Stomach smooth muscle (tissue), 2 donors: ENCODE results near the gene PDSS2.
"Not testable (repeated sequence)": the region's sequence is repeated elsewhere in the genome, so short reads cannot be mapped to it uniquely, and the experiment has no call there.

ENCODE experiments used
- H3K27ac ChIP-seq: one replicate; pipeline ENCODE4 v1.7.0; 2013; ENCODE audit warnings: mild to moderate bottlenecking, low read length, inconsistent platforms
- H3K27me3 ChIP-seq, 2 donors: one replicate each; pipeline ENCODE4 v1.7.0; 2013; ENCODE audit warnings: low read length in 2 of 2; ENCODE audit not compliant: insufficient read depth in 2 of 2, control insufficient read depth in 1 of 2
- H3K36me3 ChIP-seq, 2 donors: one replicate each; pipeline ENCODE4 v1.7.0; 2013; ENCODE audit warnings: low read length in 2 of 2; ENCODE audit not compliant: control insufficient read depth in 2 of 2, insufficient read depth in 2 of 2
- H3K4me1 ChIP-seq: one replicate; pipeline ENCODE4 v1.7.0; 2013; ENCODE audit warnings: low read length; ENCODE audit not compliant: control insufficient read depth, insufficient read depth
- H3K4me3 ChIP-seq, 2 donors: one replicate each; pipeline ENCODE4 v1.7.0; 2013; ENCODE audit warnings: low read length in 2 of 2
- H3K9ac ChIP-seq, 2 donors: one replicate each; pipeline ENCODE4 v1.7.0; 2013; ENCODE audit warnings: low read length in 2 of 2, mild to moderate bottlenecking in 1 of 2
- H3K9me3 ChIP-seq, 2 donors: one replicate each; pipeline ENCODE4 v1.7.0; 2013; ENCODE audit warnings: low read length in 2 of 2; ENCODE audit not compliant: control insufficient read depth in 2 of 2
- donor health status: healthy.
- donor health status: Pancreatic carcinoma.

Gene PDSS2

DNA sequence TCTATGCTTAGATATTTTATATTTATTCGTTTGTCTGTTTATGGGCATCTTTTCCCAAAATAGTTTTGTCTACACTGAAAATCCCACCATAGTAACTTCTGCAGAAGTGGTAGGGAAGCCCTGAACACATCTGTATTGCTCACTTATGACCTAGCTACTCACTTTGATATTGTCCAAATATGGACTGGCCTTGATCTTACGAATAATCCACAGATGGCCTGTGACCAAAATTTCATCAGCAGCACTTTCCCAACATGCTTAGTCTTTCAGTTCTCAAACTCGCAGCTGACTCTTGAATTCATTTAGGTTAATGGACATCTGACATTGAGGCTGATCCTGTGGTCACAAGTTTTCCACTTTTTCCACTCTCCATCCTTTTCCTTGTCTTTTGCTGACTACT, 263.2 kb downstream of the PDSS2 start:
- peaks cover 0 to 3% of the 10 kb centered on the region in 2 donors for H3K36me3 ChIP-seq
- no peaks in the 10 kb centered on the region for H3K9me3 ChIP-seq
- H3K9ac ChIP-seq: no peak overlapping the region
- H3K4me3 ChIP-seq: no peak overlapping the region
- H3K27me3 ChIP-seq: no peaks in the 10 kb centered on the region
- H3K27ac ChIP-seq: no peak overlapping the region
- H3K4me1 ChIP-seq: no peaks in the 10 kb centered on the region

DNA sequence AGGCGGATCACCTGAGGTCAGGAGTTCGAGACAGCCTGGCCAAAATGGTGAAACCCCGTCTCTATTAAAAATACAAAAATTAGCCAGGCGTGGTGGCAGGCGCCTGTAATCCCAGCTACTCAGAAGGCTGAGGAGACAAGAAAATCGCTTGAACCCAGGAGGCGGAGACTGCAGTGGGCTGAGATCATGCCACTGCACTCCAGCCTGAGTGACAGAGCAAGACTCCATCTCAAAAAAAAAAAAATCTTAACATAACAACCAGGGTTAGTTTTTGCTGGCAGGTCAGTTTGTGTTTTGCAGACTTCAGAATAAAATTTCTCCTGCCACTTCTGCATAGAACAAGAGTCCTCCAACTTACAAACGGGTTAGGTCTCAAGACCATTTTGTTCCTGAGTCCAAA, 264.6 kb downstream of the PDSS2 start:
- H3K27me3 ChIP-seq, H3K9ac ChIP-seq, H3K27ac ChIP-seq, H3K36me3 ChIP-seq, H3K4me1 ChIP-seq, H3K9me3 ChIP-seq, H3K4me3 ChIP-seq: not testable (repeated sequence)

DNA sequence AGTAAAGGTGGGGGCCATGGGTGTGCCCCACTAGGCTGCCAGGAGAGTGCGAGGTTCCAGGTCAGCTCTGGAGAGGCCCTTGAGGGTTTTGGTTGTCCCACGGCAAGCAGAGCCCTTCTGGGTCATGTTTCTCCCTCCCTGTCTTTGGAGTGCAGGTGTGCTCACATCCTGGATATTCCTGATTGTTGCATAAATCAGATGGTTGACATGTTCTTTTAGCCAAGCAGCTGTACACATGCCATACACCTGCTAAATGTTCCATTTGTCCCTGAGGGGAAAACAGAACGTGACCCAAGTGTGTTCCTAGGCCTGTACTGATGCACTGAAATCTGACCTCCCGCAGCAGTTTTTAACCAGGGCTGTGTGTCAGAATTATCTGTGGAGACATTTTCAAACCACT, 266.5 kb downstream of the PDSS2 start:
- Histone ChIP-seq H3K9me3 (no peaks in the 10 kb centered on the region), H3K27me3 (no peaks in the 10 kb centered on the region), H3K27ac (no peak overlapping the region), H3K4me3 (no peak overlapping the region), H3K4me1 (no peaks in the 10 kb centered on the region), H3K36me3 (peaks cover 0 to 3% of the 10 kb centered on the region in 2 donors), H3K9ac (no peak overlapping the region)

DNA sequence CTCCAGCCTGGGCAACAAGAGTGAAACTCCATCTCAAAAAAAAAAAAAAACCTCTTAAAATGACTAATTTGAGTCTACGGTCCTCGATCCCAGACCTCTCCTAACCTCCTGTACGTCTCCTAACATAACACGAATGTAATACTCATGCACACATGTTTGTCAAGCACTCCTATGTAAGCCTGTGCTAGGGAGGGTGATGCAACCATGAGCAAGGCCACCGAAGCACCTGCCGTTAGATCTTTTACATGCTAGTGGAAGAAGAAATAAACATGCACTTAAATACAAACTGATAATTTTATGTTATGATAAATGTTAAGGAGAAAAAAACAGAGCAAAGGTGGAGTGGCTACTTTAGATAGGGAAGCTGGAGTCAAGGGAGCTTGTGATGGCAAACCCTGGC, 271.7 kb downstream of the PDSS2 start:
- H3K9me3 ChIP-seq: no peaks in the 10 kb centered on the region
- H3K9ac ChIP-seq: no peak overlapping the region
- H3K27ac ChIP-seq: no peak overlapping the region
- H3K27me3 ChIP-seq: no peaks in the 10 kb centered on the region
- no peaks in the 10 kb centered on the region for H3K4me1 ChIP-seq
- no peak overlapping the region for H3K4me3 ChIP-seq
- H3K36me3 ChIP-seq: no peaks in the 10 kb centered on the region

DNA sequence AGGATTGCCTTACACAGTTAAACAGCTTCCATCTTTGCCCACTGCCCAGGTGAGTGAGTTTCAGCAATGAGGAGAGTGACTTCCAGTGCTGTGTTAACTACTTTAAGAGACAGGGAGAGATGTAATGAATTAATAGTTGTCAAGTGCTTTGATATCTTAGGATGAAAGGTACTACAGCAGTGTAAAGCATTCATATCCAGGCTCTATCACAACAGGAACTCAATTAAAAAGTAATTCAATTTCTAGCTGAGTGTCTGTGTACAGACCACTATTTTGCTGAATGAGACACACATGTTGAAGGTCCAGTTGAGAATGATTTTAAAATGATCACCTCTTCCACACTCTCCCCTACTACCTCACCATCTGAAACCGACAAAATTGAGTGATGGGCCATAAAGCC, 273.3 kb downstream of the PDSS2 start:
- Histone ChIP-seq H3K9me3 (no peaks in the 10 kb centered on the region), H3K27me3 (no peaks in the 10 kb centered on the region), H3K4me3 (no peak overlapping the region)

DNA sequence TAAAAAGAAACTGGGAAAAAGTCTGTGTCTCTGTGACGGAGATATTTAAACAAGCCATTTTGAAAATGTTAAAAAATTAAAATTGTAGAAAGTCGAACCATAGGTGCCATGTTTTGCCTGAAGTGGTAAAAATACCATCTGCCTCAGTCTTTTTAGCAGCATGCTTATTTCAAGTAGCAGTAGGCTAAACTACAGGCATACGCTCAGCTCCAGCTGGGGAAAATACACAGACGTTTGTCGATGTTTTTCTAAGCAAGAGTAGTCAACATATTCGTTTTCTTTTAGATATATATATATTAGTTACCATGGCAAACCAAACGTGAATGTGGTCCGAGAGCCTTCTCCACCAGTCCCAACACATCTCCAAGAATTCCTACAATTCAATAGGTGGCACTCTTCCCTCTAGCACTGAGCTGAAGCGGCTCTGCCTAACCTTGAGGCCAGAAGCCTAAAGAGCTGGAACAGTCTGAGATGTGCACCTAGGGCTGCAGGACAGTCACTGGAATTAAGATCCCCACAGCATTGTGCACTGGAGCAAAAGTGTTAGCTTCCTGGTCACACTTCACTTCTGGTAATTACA, 273.9 kb downstream of the PDSS2 start:
- Histone ChIP-seq H3K4me1 (no peaks in the 10 kb centered on the region), H3K4me3 (no peak overlapping the region), H3K9ac (no peak overlapping the region), H3K36me3 (no peaks in the 10 kb centered on the region), H3K27ac (no peak overlapping the region), H3K27me3 (no peaks in the 10 kb centered on the region), H3K9me3 (no peaks in the 10 kb centered on the region)

More for the DNA sequence above, 273.3 kb downstream of the PDSS2 start:
- Histone ChIP-seq H3K27ac (no peak overlapping the region), H3K9ac (no peak overlapping the region), H3K4me1 (no peaks in the 10 kb centered on the region), H3K36me3 (no peaks in the 10 kb centered on the region)

DNA sequence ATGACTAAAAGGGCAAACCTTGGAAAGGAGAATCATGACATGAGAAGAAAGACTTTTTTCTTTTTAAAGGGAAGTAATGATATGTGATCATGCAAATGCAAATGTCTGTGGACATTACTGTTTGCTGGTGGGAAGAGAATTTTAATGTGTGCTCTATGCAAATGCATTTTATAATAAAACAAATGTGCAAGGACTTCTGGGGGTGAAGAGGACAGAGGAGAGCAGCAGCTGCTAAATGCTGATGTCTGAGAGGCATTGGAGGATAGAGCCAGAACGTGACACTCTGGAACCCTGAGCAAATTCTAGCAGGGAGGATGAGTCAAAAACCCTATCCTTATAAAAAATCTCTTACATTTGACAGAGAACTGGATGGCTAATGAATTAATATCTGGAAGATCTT, 274.9 kb downstream of the PDSS2 start:
- Histone ChIP-seq H3K4me3 (no peak overlapping the region), H3K4me1 (no peaks in the 10 kb centered on the region), H3K9me3 (no peaks in the 10 kb centered on the region), H3K36me3 (no peaks in the 10 kb centered on the region), H3K27ac (no peak overlapping the region), H3K27me3 (no peaks in the 10 kb centered on the region), H3K9ac (no peak overlapping the region)

DNA sequence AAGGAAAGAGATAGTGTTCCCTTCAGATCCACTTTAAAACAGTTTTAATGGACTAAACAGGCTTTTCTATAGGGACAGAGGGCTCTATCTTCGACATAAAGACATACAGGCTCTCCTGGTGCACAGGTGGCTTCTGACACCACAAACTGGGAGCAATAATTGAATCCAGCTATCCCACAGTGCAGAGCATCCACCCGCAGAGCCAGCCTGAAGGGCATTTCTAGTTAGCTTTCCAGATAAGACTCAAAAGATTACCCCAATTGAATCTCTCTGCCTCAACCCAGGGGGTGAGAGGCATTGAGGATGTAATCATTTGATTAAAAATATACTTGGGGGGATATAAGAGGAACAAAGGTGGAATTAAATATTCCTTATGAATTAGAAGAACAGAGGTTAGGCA, 279.3 kb downstream of the PDSS2 start:
- no peaks in the 10 kb centered on the region for H3K27me3 ChIP-seq
- no peaks in the 10 kb centered on the region for H3K36me3 ChIP-seq
- no peak overlapping the region for H3K4me3 ChIP-seq
- H3K27ac ChIP-seq: no peak overlapping the region
- no peaks in the 10 kb centered on the region for H3K9me3 ChIP-seq
- no peak overlapping the region for H3K9ac ChIP-seq
- no peaks in the 10 kb centered on the region for H3K4me1 ChIP-seq

DNA sequence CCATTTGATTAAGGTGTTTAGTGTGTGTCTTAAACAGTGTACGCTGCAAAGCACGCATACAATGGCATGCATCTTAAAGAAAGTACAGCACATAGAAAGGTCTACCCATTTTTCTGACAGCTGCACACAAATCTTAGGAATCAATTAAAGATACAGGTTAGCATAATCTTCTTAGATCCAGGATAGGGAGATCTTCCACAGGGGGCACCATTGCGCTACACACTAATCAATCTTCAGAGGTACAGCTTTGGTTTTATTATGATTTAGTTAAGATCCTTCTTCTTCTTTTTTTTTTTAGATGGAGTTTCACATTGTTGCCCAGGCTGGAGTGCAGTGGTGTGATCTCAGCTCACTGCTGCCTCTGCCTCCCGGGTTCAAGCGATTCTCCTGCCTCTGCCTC, 280.4 kb downstream of the PDSS2 start:
- Histone ChIP-seq H3K36me3 (no peaks in the 10 kb centered on the region), H3K4me3 (no peak overlapping the region), H3K9me3 (no peaks in the 10 kb centered on the region), H3K27me3 (no peaks in the 10 kb centered on the region), H3K4me1 (no peaks in the 10 kb centered on the region), H3K9ac (no peak overlapping the region), H3K27ac (no peak overlapping the region)

DNA sequence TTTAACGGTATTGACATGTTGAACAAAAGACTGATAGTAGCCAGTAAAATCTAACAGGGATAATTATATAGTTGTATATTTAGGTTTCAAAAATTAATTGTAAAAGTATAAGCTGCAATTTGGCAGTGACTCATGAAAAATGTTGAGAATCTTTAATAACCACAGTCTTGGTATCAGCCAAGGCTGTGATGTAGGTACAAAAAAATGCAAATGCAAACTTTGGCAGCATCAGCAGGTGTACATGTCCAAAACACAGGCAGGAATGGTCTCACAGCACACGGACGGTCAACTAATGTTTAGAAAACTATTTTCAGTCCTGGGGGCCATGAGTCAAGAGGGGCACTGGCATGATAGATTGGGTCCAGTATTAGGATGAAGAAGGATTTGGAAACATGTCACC, 285.6 kb downstream of the PDSS2 start:
- Histone ChIP-seq H3K4me1 (no peaks in the 10 kb centered on the region), H3K9me3 (no peaks in the 10 kb centered on the region), H3K9ac (no peak overlapping the region), H3K27me3 (no peaks in the 10 kb centered on the region), H3K36me3 (no peaks in the 10 kb centered on the region), H3K27ac (no peak overlapping the region), H3K4me3 (no peak overlapping the region)

DNA sequence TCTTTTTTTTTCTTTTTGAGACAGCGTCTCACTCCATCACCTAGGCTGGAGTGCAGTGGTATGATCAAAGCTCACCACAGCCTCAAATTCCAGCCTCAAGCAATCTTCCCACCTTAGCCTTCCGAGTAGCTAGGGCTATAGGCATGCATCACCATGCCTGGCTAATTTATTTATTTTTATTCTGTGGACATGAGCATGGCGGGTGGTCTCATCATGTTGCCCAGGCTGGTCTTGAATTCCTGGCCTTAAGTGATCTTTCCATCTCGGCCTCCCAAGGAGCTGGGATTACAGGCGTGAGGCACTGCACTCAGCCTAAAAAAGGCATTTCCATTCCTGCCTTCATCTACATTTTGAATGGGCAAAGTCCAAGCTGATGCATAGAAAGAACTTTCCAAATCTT, 287.9 kb downstream of the PDSS2 start:
- H3K4me1 ChIP-seq: no peaks in the 10 kb centered on the region
- H3K9ac ChIP-seq: no peak overlapping the region
- no peaks in the 10 kb centered on the region for H3K36me3 ChIP-seq
- no peak overlapping the region for H3K4me3 ChIP-seq
- H3K27ac ChIP-seq: no peak overlapping the region
- no peaks in the 10 kb centered on the region for H3K27me3 ChIP-seq
- no peaks in the 10 kb centered on the region for H3K9me3 ChIP-seq
